Endothelial cell of umbilical vein (primary cell): Measurements from ENCODE around the gene ACOT7. TPM values are rescaled to one million over a fixed set of nuclear protein-coding genes. Genes with fewer than 3 reads are reported as not detected.

Source experiments
- BruUV-seq: library from RNA; stranded (reverse); fragments of 400-500 nt; replicated peaks from 2 replicates; lab custom pipeline; 2021; lab: Mats Ljungman, UMichigan
- CTCF ChIA-PET: fragments of 300-600, 350-600 bp; sonication (Branson Sonifier 250); formaldehyde crosslinking; loops from one replicate; lab custom pipeline; 2021; ENCODE audit warnings: antibody characterized with exemption, inconsistent platforms; lab: Charles Lee
- POLR2A ChIA-PET: fragments of 300-600, 350-600 bp; sonication (Branson Sonifier 250); formaldehyde crosslinking; loops from one replicate; lab custom pipeline; 2021; ENCODE audit warnings: antibody characterized with exemption, inconsistent platforms; lab: Charles Lee
- DNase-seq: peaks from one replicate; pipeline ENCODE4 v3.0.0-alpha.2; 2011; ENCODE audit warnings: low read depth, low spot score
- FAIRE-seq: peaks from 2 replicates; lab custom pipeline; 2011; peaks lifted over from hg19 to GRCh38; lab: Jason Lieb, UNC
- H2AFZ ChIP-seq: 2 replicates; pipeline ENCODE4 v1.6.0; 2012; ENCODE audit warnings: low read depth, low read length, control low read depth, inconsistent platforms
- H3K27ac ChIP-seq: 2 replicates; pipeline ENCODE4 v1.5.1; 2011; ENCODE audit warnings: low read depth, mild to moderate bottlenecking, control low read depth, low read length, moderate library complexity; ENCODE audit not compliant: insufficient read depth
- H3K27me3 ChIP-seq, 2 experiments: 2 replicates each; pipeline versions ENCODE4 v1.6.0 to v1.6.1; 2011; ENCODE audit warnings: low read length in 2 of 2, mixed read lengths in 1 of 2; ENCODE audit not compliant: control insufficient read depth in 2 of 2, insufficient read depth in 2 of 2
- H3K36me3 ChIP-seq, 2 experiments: 2 replicates in 1 of 2; 3 replicates in 1 of 2; pipeline ENCODE4 v1.5.1; 2011; ENCODE audit warnings: low read length in 2 of 2, mild to moderate bottlenecking in 1 of 2, moderate library complexity in 1 of 2; ENCODE audit not compliant: control insufficient read depth in 2 of 2, insufficient read depth in 2 of 2; ENCODE audit errors: extremely low read depth in 1 of 2
- H3K4me1 ChIP-seq: 3 replicates; pipeline ENCODE4 v1.5.1; 2011; ENCODE audit warnings: mild to moderate bottlenecking, low read length; ENCODE audit not compliant: control insufficient read depth, insufficient read depth; ENCODE audit errors: extremely low read depth
- H3K4me2 ChIP-seq: 2 replicates; pipeline ENCODE4 v1.6.1; 2011; ENCODE audit warnings: low read length, control low read depth, mixed read lengths; ENCODE audit not compliant: insufficient read depth
- H3K4me3 ChIP-seq, 3 experiments: fragments of 200-600 bp in 1 of 3; sonication (generic), shearing (Covaris generic) in 1 of 3; replicated peaks in 1 of 3; 2 replicates each; pipeline ENCODE4 v1.5.1; 2011 to 2016; ENCODE audit warnings: control low read depth in 3 of 3, low read length in 3 of 3, mild to moderate bottlenecking in 2 of 3, inconsistent platforms in 1 of 3, low read depth in 1 of 3, moderate library complexity in 1 of 3; ENCODE audit not compliant: insufficient read depth in 1 of 3
- H3K79me2 ChIP-seq: 2 replicates; pipeline ENCODE4 v1.6.0; 2012; ENCODE audit warnings: low read length, inconsistent platforms; ENCODE audit not compliant: control insufficient read depth, insufficient read depth
- H3K9ac ChIP-seq: replicated peaks from 2 replicates; pipeline ENCODE3; 2011; ENCODE audit warnings: low read length, control low read depth; ENCODE audit not compliant: insufficient read depth; ENCODE audit errors: extremely low read depth
- H3K9me1 ChIP-seq: replicated peaks from 3 replicates; pipeline ENCODE4 v1.6.0; 2011; ENCODE audit warnings: mild to moderate bottlenecking, low read length; ENCODE audit not compliant: control insufficient read depth, insufficient read depth; ENCODE audit errors: extremely low read depth
- H3K9me3 ChIP-seq: replicated peaks from 2 replicates; pipeline ENCODE4 v1.5.1; 2012; ENCODE audit warnings: low read length, inconsistent platforms; ENCODE audit not compliant: control insufficient read depth, insufficient read depth
- H4K20me1 ChIP-seq: replicated peaks from 2 replicates; pipeline ENCODE3; 2011; ENCODE audit warnings: mild to moderate bottlenecking, low read length; ENCODE audit not compliant: control insufficient read depth, insufficient read depth; ENCODE audit errors: extremely low read depth
- CTCF ChIP-seq, 2 donors: IDR thresholded peaks; 1 replicate in 1 of 2; 2 replicates in 1 of 2; pipeline ENCODE4 v1.5.1; 2011; ENCODE audit warnings: low read length in 2 of 2, mild to moderate bottlenecking in 2 of 2, moderate library complexity in 2 of 2, control low read depth in 1 of 2, inconsistent platforms in 1 of 2, low read depth in 1 of 2; ENCODE audit not compliant: insufficient read depth in 1 of 2; ENCODE audit errors: extremely low read depth in 1 of 2
- EZH2 ChIP-seq: IDR thresholded peaks from 2 replicates; pipeline ENCODE4 v1.6.1; 2012; ENCODE audit warnings: borderline replicate concordance, low read depth, mild to moderate bottlenecking, moderate library complexity, low read length, inconsistent platforms; ENCODE audit not compliant: severe bottlenecking
- FOS ChIP-seq: IDR thresholded peaks from 2 replicates; pipeline ENCODE4 v1.6.1; 2011; ENCODE audit warnings: mild to moderate bottlenecking, low read length, moderate library complexity, borderline replicate concordance; ENCODE audit not compliant: insufficient read depth
- GATA2 ChIP-seq: IDR thresholded peaks from 2 replicates; pipeline ENCODE4 v1.7.0; 2011; ENCODE audit warnings: low read depth, mild to moderate bottlenecking, moderate library complexity, mixed read lengths, low read length; ENCODE audit not compliant: insufficient read length, insufficient read depth
- JUN ChIP-seq: IDR thresholded peaks from 2 replicates; pipeline ENCODE4 v1.6.1; 2011; ENCODE audit warnings: borderline replicate concordance, low read depth; ENCODE audit not compliant: insufficient read length, insufficient read depth
- MAX ChIP-seq: IDR thresholded peaks from 2 replicates; pipeline ENCODE4 v1.6.1; 2011; ENCODE audit not compliant: insufficient read depth, insufficient read length
- MYC ChIP-seq: IDR thresholded peaks from one replicate; pipeline ENCODE4 v1.6.1; 2011; ENCODE audit warnings: mild to moderate bottlenecking, low read depth, low read length
- POLR2A ChIP-seq: IDR thresholded peaks from 2 replicates; pipeline ENCODE4 v1.6.1; 2012; ENCODE audit warnings: low read depth, mild to moderate bottlenecking, control low read depth, low read length
- POLR2AphosphoS5 ChIP-seq: IDR thresholded peaks from 2 replicates; pipeline ENCODE4 v1.6.1; 2012; ENCODE audit warnings: low read depth, mild to moderate bottlenecking, control low read depth, low read length, moderate library complexity; ENCODE audit not compliant: insufficient read depth
- dilution Hi-C: fragments of 300-500 bp; cut with MboI; formaldehyde crosslinking; loops from one replicate; pipeline ENCODE4 v1.15.0; 2019; ENCODE audit warnings: low sequenced_read_pairs; ENCODE audit not compliant: extremely low pct_ligation_motif_present
- intact Hi-C: fragments of 100-400 bp; cut with micrococcal nuclease; formaldehyde crosslinking; loops from one replicate; pipeline ENCODE4 v1.10.0; 2022
- polyA plus RNA-seq, 4 experiments: library from polyadenylated mRNA; depleted of rRNA in 3 of 4; stranded (reverse) in 3 of 4; unstranded in 1 of 4; fragments of >200 nt; gene quantifications; 2 replicates each; pipeline versions ENCODE4 v1.2.1 to v1.2.3, GENCODE V29; 2011 to 2012; ENCODE audit warnings: missing spikeins in 1 of 4
- total RNA-seq: library from RNA; stranded (reverse); gene quantifications from 2 replicates; pipeline ENCODE4 v1.2.3, GENCODE V29; 2021

The ACOT7 gene
- total and polyA plus RNA-seq, 2 donors (not counting 3 experiments of a cell fraction or from before 2014, with no cell fraction given) = 69.4 to 105 TPM

- FAIRE-seq (no peak), DNase-seq (no peak)
- intact Hi-C loops (no loop called here), dilution Hi-C loops (no loop called here)
- no TSS peak for BruUV-seq
- H3K9me3 ChIP-seq = no peaks in the 10 kb centered on the region
- CTCF ChIA-PET = interaction anchor here (1.4 to 11.1 kb wide), 2 partner anchors 10 to 12 kb away, joined by 10 to 202 read pairs; no protein-coding TSS in a partner anchor
- peaks cover 23% of the 10 kb centered on the region for H3K4me1 ChIP-seq
- no peaks in the 10 kb centered on the region for H3K36me3 ChIP-seq
- H3K4me3 ChIP-seq = no peak overlapping the region
- no peaks in the 10 kb centered on the region for H3K9me1 ChIP-seq
- H3K27ac ChIP-seq = no peak overlapping the region
- H4K20me1 ChIP-seq = no peaks in the 10 kb centered on the region
- H3K27me3 ChIP-seq = peaks cover 0 to 3% of the 10 kb centered on the region in 2 experiments
- H3K4me2 ChIP-seq = no peak overlapping the region
- POLR2A ChIA-PET = no interaction called here
- no peak overlapping the region for H3K9ac ChIP-seq
- H3K79me2 ChIP-seq = no peaks in the 10 kb centered on the region
- no peak overlapping the region for H2AFZ ChIP-seq
- TF ChIP-seq MAX (no peak), POLR2A (no peak), GATA2 (no peak), JUN (no peak), CTCF (IDR thresholded peaks at IDR 0.05; ENCODE audit: extremely low read depth in 1 of 2, insufficient read depth in 1 of 2, low read depth in 1 of 2, low read length in 2 of 2) (no peak), POLR2AphosphoS5 (no peak), EZH2 (no peak), MYC (no peak), FOS (no peak)
These were observed 32.9 kb upstream of the ACOT7 start for GRCh38 chr1:6426277-6426971.
